PFSK-1 (cell line): ENCODE data around the gene NDST1.
A peak's percentile ranks its signal among the peaks of the same experiment; 100 is the strongest.

Source experiments
- FOXP2 ChIP-seq: optimal IDR thresholded peaks from 2 replicates; pipeline ENCODE3; 2011; ENCODE audit warnings: borderline replicate concordance, control low read depth, inconsistent platforms; ENCODE audit not compliant: insufficient read depth; ENCODE audit errors: extremely low read length, extremely low read depth
- POLR2AphosphoS5 ChIP-seq: IDR thresholded peaks from 2 replicates; pipeline ENCODE4 v1.6.1; 2012; ENCODE audit warnings: low read depth, mild to moderate bottlenecking, control low read depth, low read length, moderate library complexity
- REST ChIP-seq, 2 experiments: IDR thresholded peaks; 2 replicates each; pipeline versions ENCODE4 v1.6.1 to v1.8.0; 2011 to 2012; ENCODE audit warnings: low read depth in 2 of 2, low read length in 2 of 2, control low read depth in 1 of 2, inconsistent platforms in 1 of 2, mild to moderate bottlenecking in 1 of 2, moderate library complexity in 1 of 2; ENCODE audit not compliant: insufficient read depth in 1 of 2
- SIN3A ChIP-seq: IDR thresholded peaks from 2 replicates; pipeline ENCODE4 v1.6.1; 2012; ENCODE audit warnings: mild to moderate bottlenecking, low read length, moderate library complexity, borderline replicate concordance; ENCODE audit not compliant: insufficient read depth
- TAF1 ChIP-seq: IDR thresholded peaks from 2 replicates; pipeline ENCODE4 v1.6.1; 2012; ENCODE audit warnings: low read length, control low read depth, borderline replicate concordance; ENCODE audit not compliant: insufficient read depth

NDST1 gene

DNA sequence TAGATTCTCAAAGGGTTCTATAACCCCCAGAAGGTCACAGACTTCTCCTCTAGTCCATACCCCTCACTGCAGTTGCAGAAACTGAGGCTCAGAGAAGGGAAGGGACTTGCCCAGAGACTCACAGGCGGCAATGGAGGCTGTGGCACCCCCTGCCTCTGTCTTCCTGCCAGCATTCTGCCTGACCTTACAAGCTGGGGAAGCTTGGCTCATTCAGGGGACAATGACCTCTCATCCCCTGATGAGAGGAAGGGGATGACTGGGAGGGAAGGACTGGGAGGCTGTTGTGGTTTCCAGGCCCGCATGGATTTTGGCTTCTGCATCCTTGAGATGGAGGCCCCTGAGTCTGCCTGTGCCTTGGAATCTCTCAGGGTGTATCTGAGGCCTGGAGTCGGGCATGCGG is 897 bp downstream of the NDST1 start:
- no peak for TF ChIP-seq TAF1
- TF ChIP-seq REST (IDR thresholded peaks at IDR 0.05; ENCODE audit: insufficient read depth in 1 of 2, low read depth in 2 of 2, low read length in 2 of 2) = no peak
- no peak for TF ChIP-seq SIN3A
- no peak for TF ChIP-seq FOXP2
- TF ChIP-seq POLR2AphosphoS5 = no peak

DNA sequence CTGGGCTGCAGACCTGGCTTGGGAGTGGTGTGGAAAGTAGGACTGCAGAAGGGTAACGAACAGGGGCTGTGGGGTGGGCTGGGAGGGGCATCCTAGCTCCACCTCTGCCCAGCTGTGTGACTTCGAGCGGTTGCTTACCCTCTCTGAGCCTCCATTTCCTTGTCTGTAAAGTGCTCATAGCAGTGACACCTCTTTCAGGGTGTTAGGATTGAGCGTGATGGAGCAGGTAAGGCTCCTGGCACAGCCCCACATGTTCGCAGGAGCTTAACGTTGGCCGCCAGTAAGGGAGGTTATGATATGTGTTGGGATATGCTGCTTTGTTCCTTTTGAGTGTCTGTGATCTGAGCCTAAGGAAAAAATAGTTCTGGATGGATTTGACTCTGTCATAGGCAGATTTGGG is 2.1 kb downstream of the NDST1 start:
- TF ChIP-seq FOXP2 (no peak), TAF1 (no peak), REST (IDR thresholded peaks at IDR 0.05; ENCODE audit: insufficient read depth in 1 of 2, low read depth in 2 of 2, low read length in 2 of 2) (no peak), POLR2AphosphoS5 (no peak), SIN3A (no peak)

- no peak for TF ChIP-seq REST (IDR thresholded peaks at IDR 0.05; ENCODE audit: insufficient read depth in 1 of 2, low read depth in 2 of 2, low read length in 2 of 2)
- TF ChIP-seq FOXP2 = no peak
These were observed 2.7 kb downstream of the NDST1 start for GRCh38 chr5:150510460-150511263.

DNA sequence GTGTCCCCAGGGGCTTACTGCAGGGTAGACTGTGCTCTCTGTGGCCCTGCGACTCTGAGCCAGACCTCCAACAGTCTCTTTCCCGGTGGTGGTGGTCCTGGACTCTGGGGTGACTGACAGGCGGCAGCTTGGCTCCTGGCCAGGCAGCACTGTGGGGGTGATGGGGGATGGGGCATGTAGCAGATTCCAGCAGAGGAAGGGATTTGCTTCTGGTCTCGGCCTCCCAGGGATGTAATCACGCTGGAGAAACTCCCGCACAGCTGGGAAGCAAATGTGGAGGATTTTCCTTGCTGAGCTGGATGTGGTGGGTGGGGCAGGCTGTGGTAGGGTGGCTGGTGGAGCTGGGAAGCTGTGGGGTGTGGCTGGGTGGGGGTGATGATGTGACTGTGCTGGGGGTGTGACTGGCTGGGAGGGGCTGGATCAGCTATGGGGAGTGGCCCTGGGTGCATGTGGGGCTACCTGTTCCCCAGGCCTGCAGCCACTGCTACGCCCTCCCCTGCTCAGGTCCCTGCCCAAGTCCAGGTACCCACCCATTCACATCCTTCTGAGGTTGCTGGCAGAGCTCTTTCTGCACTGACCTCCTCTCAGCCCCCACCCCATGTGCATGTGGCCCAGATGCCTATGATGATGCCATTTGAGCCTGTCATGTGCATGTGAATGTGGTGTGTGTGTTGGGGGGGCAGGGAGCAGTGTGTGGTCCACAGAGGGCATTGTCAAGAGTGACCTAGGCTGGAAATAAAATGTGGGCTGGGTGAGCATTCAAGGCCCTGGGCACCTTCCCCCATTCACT is 3.8 kb downstream of the NDST1 start:
- TF ChIP-seq FOXP2 (peak; percentile 32), SIN3A (no peak; the same call in 1 of the 2 replicates)

DNA sequence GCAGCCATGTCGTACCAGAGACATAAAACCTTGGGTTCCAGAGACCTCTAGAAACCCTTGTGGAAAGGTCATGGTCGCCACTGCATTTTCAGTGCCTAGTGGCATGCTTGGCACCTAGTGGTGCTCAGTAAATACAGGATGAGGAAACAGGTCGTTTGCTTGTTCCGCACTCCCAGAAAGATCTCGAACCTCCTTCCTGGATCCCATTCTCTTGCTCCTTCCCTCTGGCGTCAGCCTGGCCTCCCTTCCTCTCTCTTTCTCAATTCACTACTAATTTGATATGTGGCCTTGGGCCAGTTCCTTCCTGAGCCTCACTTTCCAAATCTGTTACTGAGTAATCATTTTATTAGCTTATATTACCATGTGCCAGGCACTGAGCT is 4.4 kb downstream of the NDST1 start:
- TF ChIP-seq SIN3A (no peak), TAF1 (no peak), FOXP2 (no peak), REST (IDR thresholded peaks at IDR 0.05; ENCODE audit: insufficient read depth in 1 of 2, low read depth in 2 of 2, low read length in 2 of 2) (no peak), POLR2AphosphoS5 (no peak)
